DLD1 (cell line): ENCODE measurements around the gene GRID2IP.

Experiments
- in situ Hi-C: cut with HindIII; loops from 2 replicates; pipeline ENCODE4 v1.10.0; 2017; ENCODE audit warnings: low sequenced_read_pairs

The GRID2IP gene

DNA sequence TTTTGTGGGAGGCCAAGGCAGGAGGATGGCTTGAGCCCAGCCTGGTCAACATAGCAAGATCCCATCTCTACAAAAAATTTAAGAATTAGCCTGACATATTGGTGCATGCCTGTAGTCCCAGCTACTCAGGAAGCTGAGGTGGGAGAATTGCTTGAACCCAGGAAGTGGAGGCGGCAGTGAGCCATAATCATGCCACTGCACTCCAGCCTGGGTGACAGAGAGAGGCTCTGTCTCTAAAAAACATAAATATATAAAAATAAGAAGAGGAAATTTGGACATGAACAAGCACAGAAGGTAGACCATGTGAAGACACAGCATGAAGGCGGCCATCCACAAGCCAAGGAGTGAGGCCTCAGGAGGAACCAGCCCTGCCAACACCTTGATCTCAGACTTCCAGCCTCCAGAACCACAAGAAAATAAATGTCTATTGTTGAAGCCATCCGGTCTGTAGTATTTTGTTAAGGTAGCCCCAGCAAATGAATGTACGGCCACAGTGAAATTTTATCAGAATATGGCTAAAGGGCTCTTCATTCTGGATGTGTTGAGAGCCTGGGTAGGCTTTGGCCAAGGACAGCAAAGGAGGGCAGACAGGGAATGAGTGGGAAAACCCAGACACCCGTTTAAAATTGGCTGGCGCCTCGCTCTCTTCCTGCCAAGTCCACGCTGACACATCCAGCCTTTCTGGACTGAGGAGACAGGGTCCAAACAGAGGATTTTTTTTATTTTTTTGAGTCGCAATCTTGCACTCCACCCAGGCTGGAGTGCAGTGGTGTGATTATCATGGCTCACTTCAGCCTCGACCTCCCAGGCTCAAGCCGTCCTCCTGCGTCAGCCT, 12.9 kb upstream of the GRID2IP start:
- in situ Hi-C loops: no loop called here

DNA sequence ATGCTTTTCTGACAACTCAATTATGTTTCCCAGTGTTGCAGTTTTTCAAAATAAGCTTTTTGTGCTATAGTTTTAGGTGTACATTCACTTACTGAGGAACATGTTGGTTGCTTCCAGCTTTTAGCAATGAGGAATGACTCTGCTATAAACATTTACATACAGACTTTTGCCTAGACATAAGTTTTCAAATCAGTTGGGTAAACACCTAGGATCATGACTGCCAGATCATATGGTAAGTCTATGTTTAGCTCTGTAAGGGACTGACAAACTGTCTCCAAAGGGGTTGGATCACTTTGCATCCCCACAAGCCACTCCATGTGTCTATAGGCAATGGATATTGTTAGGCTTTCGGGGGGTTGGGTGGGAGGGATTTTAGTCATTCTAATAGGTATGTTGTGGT, 10.8 kb upstream of the GRID2IP start:
- in situ Hi-C loops: no loop called here

DNA sequence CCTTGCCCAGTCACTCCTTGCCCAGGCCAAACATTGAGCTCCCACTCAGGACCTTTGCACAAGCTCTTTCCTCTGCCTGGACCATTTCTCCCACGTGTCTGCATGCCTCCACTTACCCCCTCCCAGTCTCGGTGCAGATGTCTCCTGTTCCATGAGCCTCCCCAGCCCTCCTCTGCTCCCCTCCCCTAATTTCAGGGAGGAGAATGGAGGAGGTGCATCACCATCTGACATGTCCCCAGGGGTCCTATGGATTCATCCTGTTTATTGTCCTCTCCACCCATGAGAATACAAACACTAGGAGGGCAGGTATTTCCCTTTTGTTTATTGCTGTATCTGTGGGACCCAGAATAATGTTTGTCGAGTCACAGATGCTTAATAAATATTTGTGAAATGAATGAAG, 8.6 kb upstream of the GRID2IP start:
- in situ Hi-C loops: no loop called here

DNA sequence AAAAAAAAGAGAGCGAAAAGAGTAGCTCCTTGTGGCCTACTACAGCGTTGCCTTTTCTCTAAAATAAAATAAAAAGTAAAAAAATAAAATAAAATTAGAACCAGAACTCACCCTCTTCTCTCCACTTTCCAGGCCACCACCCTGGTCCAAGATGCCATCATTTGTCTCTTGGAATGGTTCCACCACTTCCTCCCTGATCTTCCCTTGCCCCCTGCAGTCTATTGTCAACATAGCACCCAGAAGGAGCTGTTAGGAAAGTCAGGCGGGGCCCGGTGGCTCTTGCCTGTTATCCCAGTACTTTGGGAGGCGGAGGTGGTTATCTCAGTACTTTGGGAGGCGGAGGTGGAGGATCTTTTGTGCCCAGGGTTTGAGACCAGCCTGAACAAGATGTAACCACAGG, 7.6 kb upstream of the GRID2IP start:
- in situ Hi-C loops: no loop called here

DNA sequence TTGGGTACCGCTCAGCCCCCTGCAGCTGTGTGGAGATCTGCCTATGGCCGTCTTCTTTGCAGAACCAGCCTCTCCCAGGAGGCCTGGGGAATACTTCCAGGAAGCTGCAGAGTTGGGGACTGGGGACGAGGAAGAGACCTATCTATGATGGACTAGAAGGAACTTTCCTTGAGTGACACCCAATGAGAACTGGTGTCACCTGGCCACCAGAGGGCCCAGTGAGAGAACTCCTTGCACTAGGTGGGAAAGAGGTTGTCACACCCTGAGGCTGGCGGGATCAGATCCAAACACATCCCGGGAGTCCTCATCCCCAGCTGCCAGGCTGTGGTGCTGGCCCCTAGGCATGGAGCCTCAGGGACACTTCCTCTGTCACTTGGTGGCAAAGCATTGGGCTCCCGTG, 4.9 kb upstream of the GRID2IP start:
- in situ Hi-C loops: no loop called here

DNA sequence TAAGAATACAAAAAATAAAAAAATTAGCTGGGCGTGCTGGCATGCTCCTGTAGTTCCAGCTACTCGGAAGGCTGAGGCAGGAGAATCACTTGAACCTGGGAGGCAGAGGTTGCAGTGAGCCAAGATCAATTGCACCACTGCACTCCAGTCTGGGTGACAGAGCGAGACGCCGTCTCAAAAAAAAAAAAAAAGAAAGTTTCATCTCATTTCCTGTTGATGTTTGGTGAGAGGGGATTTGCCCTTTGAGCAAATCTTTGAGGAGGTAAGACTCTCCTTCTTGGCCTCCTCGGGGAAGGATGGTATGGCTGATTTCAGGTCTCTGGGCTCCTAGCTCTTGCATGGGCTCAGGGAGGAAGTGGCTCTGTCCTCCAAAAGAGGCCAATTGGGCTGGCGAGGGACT, 3.6 kb upstream of the GRID2IP start:
- in situ Hi-C loops: no loop called here

DNA sequence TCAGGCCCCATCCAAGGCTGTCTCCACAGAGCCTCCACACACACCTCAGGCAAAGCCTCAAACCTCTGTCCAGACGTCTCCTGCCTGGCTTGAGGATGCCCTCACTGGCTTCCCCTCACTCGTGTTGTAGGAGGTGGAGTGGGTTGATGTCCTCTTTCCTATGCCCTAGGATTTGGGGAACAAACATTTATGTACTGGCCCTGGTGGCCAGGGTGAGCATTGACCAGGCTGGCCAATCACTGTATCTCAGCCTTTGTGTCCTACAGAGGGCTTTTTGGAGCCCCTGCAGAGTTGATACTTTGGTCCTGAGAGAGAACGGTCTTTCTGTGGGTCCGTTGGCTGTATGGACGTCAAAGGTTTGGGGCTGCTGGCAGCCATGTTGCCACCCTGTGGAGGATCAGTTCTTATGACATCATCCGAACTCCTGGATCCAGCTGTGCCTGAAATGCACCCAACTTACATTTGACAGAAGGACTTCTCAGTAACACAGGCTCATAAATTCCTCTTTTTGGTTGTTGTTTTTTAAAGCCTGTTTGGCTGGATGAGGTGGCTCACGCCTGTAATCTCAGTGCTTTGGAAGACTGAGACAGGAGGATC, 2.3 kb upstream of the GRID2IP start:
- in situ Hi-C loops: no loop called here

DNA sequence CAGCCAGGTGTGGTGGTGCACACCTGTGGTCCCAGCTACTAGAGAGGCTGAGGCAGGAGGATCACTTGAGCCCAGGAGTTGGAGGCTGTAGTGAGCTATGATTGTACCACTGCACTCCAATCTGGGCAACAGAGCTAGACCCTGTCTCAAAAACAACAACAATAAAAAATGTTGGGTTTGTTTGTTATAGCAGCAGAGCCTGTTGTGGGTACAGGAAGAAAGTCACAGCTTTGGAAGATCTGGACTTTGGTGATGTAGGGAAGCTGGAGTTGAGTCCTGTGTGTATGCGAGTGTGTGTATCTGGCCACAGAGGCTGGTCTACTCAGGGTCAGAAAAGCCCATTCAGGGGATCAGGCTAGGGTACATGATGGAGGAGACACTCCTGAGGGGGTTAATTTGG, 3.9 kb downstream of the GRID2IP start:
- in situ Hi-C loops: no loop called here

DNA sequence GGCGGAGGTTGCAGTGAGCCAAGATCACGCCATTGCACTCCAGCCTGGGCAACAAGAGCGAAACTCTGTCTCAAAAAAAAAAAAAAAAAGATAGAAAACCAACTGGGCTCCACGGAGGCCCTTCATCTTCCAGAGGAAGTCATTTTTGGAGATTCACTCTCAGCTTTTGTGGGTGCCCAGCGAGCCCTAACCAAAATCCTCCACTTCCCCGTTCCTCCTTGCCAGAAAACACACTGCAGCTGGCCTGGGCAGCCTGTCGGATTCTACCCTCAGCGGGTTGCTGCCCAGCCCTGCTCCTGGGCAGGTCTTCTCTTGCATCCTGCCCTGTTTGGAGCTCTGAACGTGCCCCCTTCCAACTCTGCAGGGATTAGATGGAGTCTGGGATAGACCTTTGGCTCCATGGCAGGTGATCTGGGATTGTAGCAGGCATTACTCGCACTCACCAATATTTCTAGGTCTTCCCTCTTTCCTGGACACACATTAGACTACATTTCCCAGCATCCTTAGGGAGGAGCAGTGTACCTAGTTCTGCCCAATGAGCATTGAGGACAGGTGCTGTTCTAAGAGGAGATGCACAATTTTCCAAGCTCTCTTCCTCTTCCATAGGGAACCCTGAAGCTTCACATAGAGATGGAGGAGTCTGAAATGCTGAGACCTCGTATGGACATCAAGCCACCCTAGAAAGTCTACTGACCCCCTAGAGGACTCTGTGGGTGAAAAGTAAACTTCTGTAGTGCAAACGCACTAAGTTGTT, 4.6 kb downstream of the GRID2IP start:
- in situ Hi-C loops: no loop called here

DNA sequence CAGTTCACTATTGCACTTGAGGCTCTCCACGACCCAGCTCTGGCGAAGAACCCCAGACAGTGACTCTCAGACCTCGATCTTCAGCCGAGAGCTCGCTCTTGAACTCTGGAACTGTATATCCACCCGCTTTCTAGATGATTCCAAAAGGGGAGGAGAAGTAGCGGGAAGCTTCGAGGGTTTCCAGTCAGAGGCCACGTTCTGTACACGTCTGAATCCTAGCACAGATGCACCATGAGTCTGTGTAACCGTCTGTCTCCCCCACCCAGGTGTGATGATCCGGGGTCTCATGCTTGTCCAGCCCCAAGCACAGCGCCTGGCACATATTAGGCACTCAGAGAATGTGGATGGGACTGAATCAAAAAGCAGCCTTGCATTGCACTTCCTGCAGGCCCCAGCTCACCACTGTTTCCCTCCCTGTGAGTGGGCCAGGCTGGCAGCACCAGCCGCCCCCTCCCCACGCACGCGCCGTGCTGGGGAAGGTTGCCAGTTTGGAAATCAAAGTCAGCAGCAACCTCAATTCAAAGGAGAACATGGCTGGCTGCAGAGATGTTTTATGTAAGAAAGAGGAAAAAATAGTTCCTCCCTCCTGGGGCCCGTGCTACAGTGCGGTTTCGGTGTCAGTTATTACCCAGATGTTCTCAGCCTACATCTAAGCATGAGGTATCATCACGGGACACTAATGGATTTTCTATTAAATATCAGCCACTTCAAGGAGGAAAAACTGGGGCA, 5.7 kb downstream of the GRID2IP start:
- in situ Hi-C loops: no loop called here

DNA sequence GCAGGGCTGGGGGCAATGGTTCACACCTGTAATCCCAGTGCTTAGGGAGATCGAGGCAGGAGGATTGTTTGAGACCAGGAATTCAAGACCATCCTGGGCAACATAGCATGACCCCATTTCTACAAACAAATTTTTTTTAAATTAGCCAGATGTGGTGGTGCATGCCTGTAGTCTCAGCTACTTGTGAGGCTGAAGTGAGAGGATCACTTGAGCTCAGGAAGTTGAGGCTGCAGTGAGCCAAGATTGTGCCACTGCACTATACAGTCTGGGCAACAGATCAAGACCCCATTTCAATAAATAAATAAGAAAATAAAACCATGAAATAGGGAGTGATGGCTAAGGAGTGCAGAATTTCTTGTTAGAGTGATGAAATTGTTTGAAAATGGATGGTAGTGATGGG, 8.9 kb downstream of the GRID2IP start:
- in situ Hi-C loops: no loop called here

DNA sequence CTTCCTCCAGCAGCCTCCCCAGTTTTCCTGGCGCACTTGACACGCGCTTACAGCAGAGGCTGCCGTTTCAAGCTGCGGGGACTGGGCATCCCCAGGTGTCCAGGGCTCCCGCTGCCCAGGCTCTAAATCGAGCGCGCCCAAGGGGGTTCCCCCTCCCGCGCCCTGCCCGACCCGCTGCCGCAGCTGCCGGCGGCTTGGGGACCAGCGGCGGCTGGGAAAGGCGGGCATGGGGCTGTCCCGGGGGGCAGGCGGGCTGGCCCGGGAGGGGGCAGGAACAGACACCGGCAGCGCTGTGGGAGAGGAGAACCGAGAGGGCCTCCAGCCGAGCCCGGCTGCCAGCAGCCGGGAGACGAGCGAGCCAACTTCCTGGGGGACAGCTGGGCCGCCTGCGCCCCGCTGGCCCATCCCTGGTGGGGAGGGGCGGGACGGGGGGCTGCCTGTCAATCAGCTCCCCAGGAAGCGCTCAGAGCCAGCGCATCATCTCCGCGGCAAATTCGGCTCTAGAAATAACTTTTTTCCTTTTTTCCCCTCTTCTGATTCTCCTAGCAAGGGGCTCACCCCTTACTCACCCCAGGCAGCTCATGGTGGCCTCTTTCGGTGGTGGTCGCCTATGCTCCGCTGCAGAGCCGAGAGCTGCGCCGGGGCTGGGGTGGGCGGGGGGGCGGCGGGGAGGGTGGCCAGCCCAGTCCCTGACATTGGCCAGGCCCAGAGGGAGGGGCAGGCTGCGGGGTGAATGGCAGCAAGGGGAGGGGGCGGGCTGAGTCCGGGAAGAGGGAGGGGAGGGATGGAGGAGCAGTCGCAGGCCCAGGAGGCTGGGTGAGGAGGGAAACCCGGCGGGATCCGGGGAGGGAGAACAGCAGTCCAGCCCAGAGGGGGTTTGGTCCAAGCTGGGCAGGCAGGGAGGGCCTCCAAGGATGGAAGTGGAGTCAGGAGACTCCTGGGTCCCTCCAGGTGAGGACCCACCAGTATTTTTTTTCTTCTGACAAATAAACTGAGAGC, 14.7 kb downstream of the GRID2IP start:
- in situ Hi-C loops: no loop called here

DNA sequence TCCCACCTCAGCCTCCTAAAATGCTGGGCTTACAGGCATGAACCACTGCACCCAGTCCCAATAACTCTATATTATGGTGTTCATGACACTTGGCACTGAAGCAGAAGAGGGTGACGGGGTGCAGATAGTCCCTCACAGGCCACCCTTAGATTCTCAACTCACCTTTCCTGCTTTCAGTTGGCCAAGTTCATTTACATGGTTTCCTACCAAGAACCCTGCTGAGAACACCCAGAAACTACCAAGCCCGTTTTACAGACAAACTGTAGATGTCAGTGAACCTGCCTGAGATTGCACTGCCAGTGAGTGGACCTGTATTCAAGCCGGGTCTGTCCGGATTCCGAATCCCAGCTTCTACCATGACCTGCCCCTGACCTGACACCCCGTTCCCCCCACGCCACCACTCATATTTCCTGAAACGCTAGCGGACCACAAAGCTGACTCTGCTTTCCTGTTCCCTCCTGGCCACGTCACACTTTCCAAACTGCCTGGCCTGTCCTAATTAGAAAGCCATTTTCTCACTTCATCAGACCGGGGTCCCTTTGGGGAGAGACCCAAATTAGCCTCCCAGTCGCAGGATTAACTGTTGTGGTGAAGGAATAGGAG, 17.3 kb downstream of the GRID2IP start:
- in situ Hi-C loops: no loop called here

DNA sequence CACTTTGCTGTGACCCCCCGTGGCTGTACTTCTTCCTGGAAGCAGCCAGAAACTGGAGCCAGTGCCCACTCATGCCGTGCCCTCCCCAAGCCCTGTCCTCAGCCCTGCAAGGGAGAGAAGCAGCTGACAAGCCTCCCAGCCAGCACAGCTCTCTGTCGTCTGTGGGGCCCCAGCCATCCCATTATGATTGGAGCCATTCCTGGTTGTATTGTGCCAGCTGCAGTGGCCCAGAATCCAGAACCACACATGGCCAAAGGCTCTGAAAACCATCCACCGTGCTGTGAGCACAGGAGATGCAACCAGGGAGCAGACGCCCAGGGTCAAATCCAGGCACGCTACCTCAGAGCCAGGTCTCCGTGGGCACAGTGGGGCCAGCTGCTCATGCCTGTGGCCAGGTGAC, 18.7 kb downstream of the GRID2IP start:
- in situ Hi-C loops: no loop called here

DNA sequence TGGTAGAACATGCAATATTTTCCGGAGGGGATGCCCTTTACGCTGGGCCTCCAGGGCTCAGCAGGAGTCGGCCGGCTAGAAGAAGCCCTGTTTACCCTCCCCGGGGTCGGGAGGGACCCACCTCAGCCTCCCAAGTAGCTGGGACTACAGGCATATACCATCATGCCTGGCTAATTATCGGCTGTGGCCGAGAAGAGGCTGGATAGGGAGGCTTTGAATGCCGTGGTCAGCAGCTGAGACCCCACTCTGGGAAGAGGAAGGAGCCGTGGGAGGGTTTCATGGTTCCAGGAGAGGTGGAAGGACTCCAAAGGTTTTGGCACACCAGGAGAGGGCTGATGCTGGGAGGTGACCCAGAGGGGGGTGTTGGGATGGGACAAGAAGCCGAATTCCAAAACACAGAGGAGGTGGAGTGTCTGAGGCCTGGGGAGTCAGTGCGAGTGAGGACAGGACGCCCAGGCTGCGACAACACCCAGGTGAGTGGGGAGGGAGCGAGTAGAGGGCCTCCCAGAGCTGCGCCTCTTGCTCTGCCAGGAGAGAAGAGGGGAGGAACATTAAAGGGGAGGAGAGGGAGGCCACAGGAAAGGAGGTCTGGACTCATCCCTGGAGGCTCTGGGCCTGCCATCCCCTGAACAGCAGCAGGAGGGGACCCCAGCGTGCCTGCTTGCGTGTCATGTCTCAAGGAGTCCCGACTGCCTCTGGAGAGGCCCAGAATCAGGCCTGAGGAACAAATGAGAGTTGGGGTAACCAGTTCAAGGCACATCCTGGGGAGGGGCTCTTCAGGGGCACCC, 19.6 kb downstream of the GRID2IP start:
- in situ Hi-C loops: no loop called here

DNA sequence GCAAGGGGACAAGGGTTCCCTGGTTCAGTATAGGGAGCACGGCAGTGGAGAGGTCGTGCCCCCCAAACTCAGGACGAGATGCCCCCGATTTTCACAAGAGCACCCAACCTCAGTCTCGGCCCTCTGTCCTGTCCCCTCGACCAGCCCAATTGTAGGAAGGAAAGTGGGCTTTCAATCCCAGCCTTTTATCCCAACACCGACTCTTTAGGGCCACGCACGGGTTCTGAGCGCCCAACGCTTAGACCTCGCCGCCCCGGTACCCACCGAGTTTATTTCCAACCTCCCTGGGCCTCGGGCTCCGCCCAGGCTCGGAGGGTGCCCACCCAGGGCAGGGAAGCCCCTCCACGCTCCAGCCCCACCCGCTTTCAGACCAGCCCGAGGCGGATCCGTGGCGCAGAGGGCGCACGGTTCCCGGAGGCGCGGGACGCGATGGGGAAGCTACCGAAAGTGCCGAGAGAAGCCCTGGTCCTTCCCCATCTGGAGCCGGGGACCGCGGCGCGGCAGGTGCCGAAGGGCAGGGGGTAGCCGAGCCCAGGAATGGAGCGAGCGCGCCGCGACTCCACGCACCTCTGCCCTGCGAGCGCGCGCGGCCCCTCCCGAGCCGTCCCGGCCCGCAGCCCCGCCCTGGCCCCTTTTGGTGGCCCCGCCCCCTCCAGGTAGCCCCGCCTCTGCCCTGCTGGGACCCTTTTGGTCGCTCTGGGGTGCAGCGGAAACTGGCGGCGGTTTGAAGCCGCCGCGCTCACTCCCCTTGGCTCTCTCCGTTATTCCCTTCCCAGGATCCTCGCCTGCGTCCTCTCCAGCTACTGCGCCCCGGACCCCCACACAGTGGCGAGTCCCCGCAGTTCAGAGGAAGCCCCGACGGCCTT, 20.4 kb downstream of the GRID2IP start:
- in situ Hi-C loops: no loop called here

DNA sequence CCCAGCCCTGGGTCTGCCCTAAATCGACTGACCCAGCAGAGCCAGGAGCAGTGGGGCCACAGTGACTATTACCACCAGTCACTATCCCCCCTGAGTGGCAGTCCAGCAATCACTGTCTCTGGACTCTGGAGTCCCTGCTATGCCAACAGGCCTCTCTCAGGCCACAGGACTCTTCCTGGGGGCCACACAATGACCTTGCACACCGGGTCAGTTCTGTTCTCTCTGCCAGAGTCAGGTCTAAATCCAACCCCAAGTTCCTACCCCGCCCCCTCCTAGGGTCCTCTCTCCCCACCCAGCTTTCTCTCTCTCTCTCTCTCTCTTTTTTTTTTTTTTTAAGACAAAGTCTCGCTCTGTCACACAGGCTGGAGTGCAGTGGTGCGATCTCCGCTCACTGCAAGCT, 21.6 kb downstream of the GRID2IP start:
- in situ Hi-C loops: no loop called here
